A549 (cell line): Measurements from ENCODE around the gene SLC16A12.

ENCODE experiments used
- BHLHE40 ChIP-seq: IDR thresholded peaks from 2 replicates; pipeline ENCODE4 v1.6.1; 2012; ENCODE audit warnings: low read depth, low read length, inconsistent platforms
- CHD2 ChIP-seq: fragments of 150-350 bp; IDR thresholded peaks from 2 replicates; pipeline ENCODE4 v1.6.1; 2014; ENCODE audit warnings: low read length; ENCODE audit not compliant: partially characterized antibody
- CTCF ChIP-seq: fragments of >200 bp; sonication (Bioruptor Twin); formaldehyde crosslinking; IDR thresholded peaks from 3 replicates; pipeline ENCODE4 v1.5.1; 2016
- RAD21 ChIP-seq, 2 experiments: fragments of >200 bp in 1 of 2; sonication (Bioruptor Twin) in 1 of 2; formaldehyde crosslinking in 1 of 2; IDR thresholded peaks in 1 of 2; conservative IDR thresholded peaks in 1 of 2; 2 replicates in 1 of 2; 3 replicates in 1 of 2; pipeline ENCODE4 v1.6.1; 2012 to 2018; ENCODE audit warnings: inconsistent platforms in 1 of 2

- TF ChIP-seq BHLHE40 (no peak), RAD21 (conservative IDR thresholded peaks at IDR 0.05 in 1 of 2, IDR thresholded peaks at IDR 0.05 in 1 of 2) (no peak), CTCF (no peak), CHD2 (no peak)
These were observed 115.8 kb downstream of the SLC16A12 start for GRCh38 chr10:89419548-89419947.
